Measurements from ENCODE around the gene DCUN1D1.
"Not testable (repeated sequence)": the region's sequence is repeated elsewhere in the genome, so short reads cannot be mapped to it uniquely, and the experiment has no call there.

The DCUN1D1 gene

GRCh38 chr3:182999767-183000166, 19.4 kb upstream of the DCUN1D1 start:
- H3K36me3 ChIP-seq (ENCODE audit: insufficient read depth, low read length), result no peaks in the 10 kb centered on the region
- H3K4me3 ChIP-seq (ENCODE audit: low read length), result no peak overlapping the region
- no peak overlapping the region for H3K9ac ChIP-seq (ENCODE audit: low read depth, low read length)
- H3K27me3 ChIP-seq (ENCODE audit: control insufficient read depth, insufficient read depth, low read length), result no peaks in the 10 kb centered on the region
- H3K4me2 ChIP-seq (ENCODE audit: low read length), result no peak overlapping the region
- H3K4me1 ChIP-seq (ENCODE audit: control insufficient read depth, insufficient read depth, low read length), result no peaks in the 10 kb centered on the region
- H3K9me3 ChIP-seq (replicated peaks; ENCODE audit: low read length), result no peaks in the 10 kb centered on the region

- H3K4me1 ChIP-seq (ENCODE audit: control insufficient read depth, insufficient read depth, low read length); H3K9me3 ChIP-seq (replicated peaks; ENCODE audit: low read length); H3K4me3 ChIP-seq (ENCODE audit: low read length); H3K4me2 ChIP-seq (ENCODE audit: low read length); H3K27me3 ChIP-seq (ENCODE audit: control insufficient read depth, insufficient read depth, low read length); H3K36me3 ChIP-seq (ENCODE audit: insufficient read depth, low read length); H3K9ac ChIP-seq (ENCODE audit: low read depth, low read length): not testable (repeated sequence)
Measured at GRCh38 chr3:182993486-182994201, 13.3 kb upstream of the DCUN1D1 start.

DNA sequence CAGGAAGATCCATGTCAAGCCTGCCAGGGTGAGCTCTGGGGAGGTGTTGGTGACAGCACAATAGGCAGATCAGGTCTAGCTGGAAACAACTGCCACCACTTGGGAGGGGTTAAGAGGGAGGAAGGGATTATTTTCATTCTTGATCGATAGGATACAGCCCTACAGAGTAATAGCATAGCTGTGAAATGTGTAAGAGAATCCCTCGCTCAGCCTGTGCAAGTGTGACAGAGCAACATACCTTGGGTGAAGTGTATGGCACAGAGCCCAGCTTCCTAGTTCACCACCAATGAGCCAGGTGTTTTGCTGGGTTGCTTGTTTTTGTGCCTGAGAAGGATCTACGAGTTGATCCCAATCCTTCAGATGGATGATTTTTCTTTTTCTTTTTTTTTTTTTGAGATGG, 9.2 kb upstream of the DCUN1D1 start:
- Histone ChIP-seq H3K4me2 (ENCODE audit: low read length) (no peak overlapping the region), H3K9me3 (replicated peaks; ENCODE audit: low read length) (no peaks in the 10 kb centered on the region), H3K4me1 (ENCODE audit: control insufficient read depth, insufficient read depth, low read length) (no peaks in the 10 kb centered on the region), H3K36me3 (ENCODE audit: insufficient read depth, low read length) (no peaks in the 10 kb centered on the region), H3K27me3 (ENCODE audit: control insufficient read depth, insufficient read depth, low read length) (no peaks in the 10 kb centered on the region), H3K9ac (ENCODE audit: low read depth, low read length) (no peak overlapping the region), H3K4me3 (ENCODE audit: low read length) (no peak overlapping the region)

DNA sequence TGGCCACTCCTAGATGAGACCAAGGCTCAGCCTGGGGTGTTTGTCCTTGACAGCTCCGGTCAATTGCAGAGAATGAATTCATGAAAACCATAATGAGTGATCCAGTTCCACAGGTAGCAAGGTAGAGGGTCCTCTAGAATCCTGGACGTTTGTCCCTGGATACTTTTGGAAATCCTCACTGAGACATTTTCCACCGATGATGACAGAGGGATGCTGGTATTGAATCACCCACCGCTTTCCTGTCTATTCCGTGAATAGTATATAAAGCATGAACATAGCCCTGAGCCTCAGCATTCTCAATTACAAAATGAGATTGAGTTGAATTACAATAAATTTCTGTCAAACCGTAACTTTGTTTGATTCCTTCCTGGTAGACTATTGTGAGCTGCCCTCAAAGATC, 5.7 kb upstream of the DCUN1D1 start:
- H3K4me1 ChIP-seq (ENCODE audit: control insufficient read depth, insufficient read depth, low read length), result no peaks in the 10 kb centered on the region

DNA sequence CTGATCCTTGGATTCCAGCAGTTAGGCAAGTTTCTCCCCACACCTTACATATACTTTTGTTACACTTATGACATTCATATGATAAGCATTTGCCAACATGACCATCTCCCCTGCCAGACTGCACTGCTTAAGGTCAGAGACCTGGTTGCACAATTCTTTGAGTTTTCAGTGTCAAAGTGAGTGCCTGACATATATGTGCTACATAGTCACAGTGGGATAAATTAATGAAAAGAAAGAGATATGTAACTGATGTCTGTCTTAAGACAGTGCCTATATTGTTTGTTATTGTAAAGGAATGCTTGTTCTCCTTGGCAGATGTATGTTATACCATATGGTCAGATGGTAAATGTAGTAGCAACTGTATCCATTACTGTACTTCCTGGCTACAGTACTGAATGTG, 3.5 kb upstream of the DCUN1D1 start:
- Histone ChIP-seq H3K36me3 (ENCODE audit: insufficient read depth, low read length) (no peaks in the 10 kb centered on the region), H3K27me3 (ENCODE audit: control insufficient read depth, insufficient read depth, low read length) (no peaks in the 10 kb centered on the region), H3K9ac (ENCODE audit: low read depth, low read length) (no peak overlapping the region), H3K4me3 (ENCODE audit: low read length) (no peak overlapping the region), H3K4me2 (ENCODE audit: low read length) (no peak overlapping the region), H3K9me3 (replicated peaks; ENCODE audit: low read length) (no peaks in the 10 kb centered on the region), H3K4me1 (ENCODE audit: control insufficient read depth, insufficient read depth, low read length) (peaks cover 3% of the 10 kb centered on the region)

More for the DNA sequence above, 5.7 kb upstream of the DCUN1D1 start:
- Histone ChIP-seq H3K9ac (ENCODE audit: low read depth, low read length) (no peak overlapping the region), H3K4me2 (ENCODE audit: low read length) (no peak overlapping the region), H3K9me3 (replicated peaks; ENCODE audit: low read length) (no peaks in the 10 kb centered on the region), H3K4me3 (ENCODE audit: low read length) (no peak overlapping the region), H3K27me3 (ENCODE audit: control insufficient read depth, insufficient read depth, low read length) (no peaks in the 10 kb centered on the region), H3K36me3 (ENCODE audit: insufficient read depth, low read length) (no peaks in the 10 kb centered on the region)

DNA sequence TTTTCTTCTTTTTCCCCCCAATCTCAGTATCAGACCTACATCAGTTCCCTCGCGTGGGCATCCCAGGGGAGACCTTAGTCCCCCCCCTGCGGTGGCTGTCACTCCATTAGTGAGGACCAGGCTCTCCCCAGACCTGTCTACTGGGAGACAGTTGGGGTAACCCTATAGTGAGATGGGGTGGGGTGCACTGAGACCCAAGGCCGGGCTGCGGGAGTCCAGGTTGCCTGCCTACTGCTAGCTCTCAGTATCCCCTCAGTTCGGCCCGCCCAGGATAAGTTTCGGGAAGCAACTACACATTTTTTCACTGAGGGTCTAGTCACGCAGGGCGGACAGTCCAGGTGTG, 671 bp upstream of the DCUN1D1 start:
- Histone ChIP-seq H3K36me3 (ENCODE audit: insufficient read depth, low read length) (no peaks in the 10 kb centered on the region), H3K4me1 (ENCODE audit: control insufficient read depth, insufficient read depth, low read length) (peaks cover 9% of the 10 kb centered on the region), H3K4me3 (ENCODE audit: low read length) (peak overlapping the region; percentile 80), H3K4me2 (ENCODE audit: low read length) (peak overlapping the region; percentile 85), H3K9me3 (replicated peaks; ENCODE audit: low read length) (no peaks in the 10 kb centered on the region), H3K27me3 (ENCODE audit: control insufficient read depth, insufficient read depth, low read length) (no peaks in the 10 kb centered on the region), H3K9ac (ENCODE audit: low read depth, low read length) (peak overlapping the region; percentile 79)

DNA sequence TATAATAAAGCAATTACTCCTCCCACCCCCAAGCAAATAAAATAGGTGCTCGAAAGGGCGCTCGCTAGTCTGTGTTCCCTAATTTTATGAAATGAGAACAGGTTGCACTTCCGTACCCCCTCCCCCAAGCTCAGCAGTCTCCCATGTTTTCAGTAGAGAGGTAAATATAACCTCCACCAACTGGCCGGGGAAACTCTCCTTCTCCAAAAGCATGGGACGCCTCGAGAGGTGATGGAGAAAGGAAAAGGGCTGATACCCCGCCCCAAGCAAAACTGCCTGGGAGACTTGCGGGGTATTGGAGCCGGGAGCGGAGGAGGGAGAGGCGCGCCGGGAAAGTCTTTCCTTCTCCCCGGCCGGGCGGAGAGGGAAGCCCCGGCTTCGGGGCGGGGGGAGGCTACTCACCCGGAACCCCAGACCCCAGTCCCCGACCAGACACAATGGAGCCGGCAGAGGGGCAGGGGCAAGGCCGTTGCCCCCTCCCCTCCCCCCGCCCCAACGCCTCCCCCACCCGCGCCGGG, 605 bp downstream of the DCUN1D1 start:
- peaks cover 9% of the 10 kb centered on the region for H3K4me1 ChIP-seq (ENCODE audit: control insufficient read depth, insufficient read depth, low read length)
- no peaks in the 10 kb centered on the region for H3K9me3 ChIP-seq (replicated peaks; ENCODE audit: low read length)
- peak overlapping the region; percentile 80 for H3K4me3 ChIP-seq (ENCODE audit: low read length)
- no peaks in the 10 kb centered on the region for H3K27me3 ChIP-seq (ENCODE audit: control insufficient read depth, insufficient read depth, low read length)
- H3K36me3 ChIP-seq (ENCODE audit: insufficient read depth, low read length), result no peaks in the 10 kb centered on the region
- peak overlapping the region; percentile 89 for H3K4me2 ChIP-seq (ENCODE audit: low read length)
- peak overlapping the region; percentile 83 for H3K9ac ChIP-seq (ENCODE audit: low read depth, low read length)

GRCh38 chr3:182979103-182979673, 1.1 kb downstream of the DCUN1D1 start:
- Histone ChIP-seq H3K9me3 (replicated peaks; ENCODE audit: low read length) (no peaks in the 10 kb centered on the region), H3K9ac (ENCODE audit: low read depth, low read length) (peak overlapping the region; percentile 83), H3K4me3 (ENCODE audit: low read length) (peak overlapping the region; percentile 80), H3K36me3 (ENCODE audit: insufficient read depth, low read length) (no peaks in the 10 kb centered on the region), H3K4me2 (ENCODE audit: low read length) (peak overlapping the region; percentile 89), H3K27me3 (ENCODE audit: control insufficient read depth, insufficient read depth, low read length) (no peaks in the 10 kb centered on the region), H3K4me1 (ENCODE audit: control insufficient read depth, insufficient read depth, low read length) (peaks cover 9% of the 10 kb centered on the region)

- Histone ChIP-seq H3K36me3 (ENCODE audit: insufficient read depth, low read length) (no peaks in the 10 kb centered on the region), H3K27me3 (ENCODE audit: control insufficient read depth, insufficient read depth, low read length) (no peaks in the 10 kb centered on the region), H3K9me3 (replicated peaks; ENCODE audit: low read length) (no peaks in the 10 kb centered on the region), H3K9ac (ENCODE audit: low read depth, low read length) (peak overlapping the region; percentile 83), H3K4me1 (ENCODE audit: control insufficient read depth, insufficient read depth, low read length) (peaks cover 9% of the 10 kb centered on the region), H3K4me2 (ENCODE audit: low read length) (peak overlapping the region; percentile 89), H3K4me3 (ENCODE audit: low read length) (peak overlapping the region; percentile 80)
Measured at GRCh38 chr3:182978387-182978786, 2.0 kb downstream of the DCUN1D1 start.

GRCh38 chr3:182973047-182973446, 7.3 kb downstream of the DCUN1D1 start:
- H3K4me3 ChIP-seq (ENCODE audit: low read length), result no peak overlapping the region
- H3K4me1 ChIP-seq (ENCODE audit: control insufficient read depth, insufficient read depth, low read length), result peaks cover 12% of the 10 kb centered on the region
- H3K9ac ChIP-seq (ENCODE audit: low read depth, low read length), result no peak overlapping the region
- no peaks in the 10 kb centered on the region for H3K9me3 ChIP-seq (replicated peaks; ENCODE audit: low read length)
- H3K36me3 ChIP-seq (ENCODE audit: insufficient read depth, low read length), result no peaks in the 10 kb centered on the region
- H3K4me2 ChIP-seq (ENCODE audit: low read length), result no peak overlapping the region
- no peaks in the 10 kb centered on the region for H3K27me3 ChIP-seq (ENCODE audit: control insufficient read depth, insufficient read depth, low read length)

DNA sequence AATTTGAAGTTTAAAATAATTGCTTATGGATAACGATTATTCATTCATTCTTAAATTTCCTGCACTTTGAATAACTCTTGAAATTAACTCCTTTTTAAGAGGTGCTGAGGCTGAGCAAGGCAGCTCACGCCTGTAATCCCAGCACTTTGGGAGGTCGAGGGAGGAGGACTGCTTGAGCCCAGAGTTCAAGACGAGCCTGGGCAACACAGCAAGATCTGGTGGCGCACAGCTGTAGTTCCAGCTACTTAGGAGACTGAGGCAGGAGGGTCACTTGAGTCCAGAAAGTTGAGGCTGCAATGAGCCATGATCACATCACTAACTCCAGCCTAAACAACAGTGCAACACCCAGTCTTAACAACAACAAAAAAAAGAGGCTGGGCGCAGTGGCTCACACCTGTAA, 8.0 kb downstream of the DCUN1D1 start:
- Histone ChIP-seq H3K4me3 (ENCODE audit: low read length) (no peak overlapping the region), H3K36me3 (ENCODE audit: insufficient read depth, low read length) (no peaks in the 10 kb centered on the region), H3K4me1 (ENCODE audit: control insufficient read depth, insufficient read depth, low read length) (peaks cover 14% of the 10 kb centered on the region), H3K9ac (ENCODE audit: low read depth, low read length) (no peak overlapping the region), H3K9me3 (replicated peaks; ENCODE audit: low read length) (no peaks in the 10 kb centered on the region), H3K4me2 (ENCODE audit: low read length) (no peak overlapping the region), H3K27me3 (ENCODE audit: control insufficient read depth, insufficient read depth, low read length) (no peaks in the 10 kb centered on the region)

DNA sequence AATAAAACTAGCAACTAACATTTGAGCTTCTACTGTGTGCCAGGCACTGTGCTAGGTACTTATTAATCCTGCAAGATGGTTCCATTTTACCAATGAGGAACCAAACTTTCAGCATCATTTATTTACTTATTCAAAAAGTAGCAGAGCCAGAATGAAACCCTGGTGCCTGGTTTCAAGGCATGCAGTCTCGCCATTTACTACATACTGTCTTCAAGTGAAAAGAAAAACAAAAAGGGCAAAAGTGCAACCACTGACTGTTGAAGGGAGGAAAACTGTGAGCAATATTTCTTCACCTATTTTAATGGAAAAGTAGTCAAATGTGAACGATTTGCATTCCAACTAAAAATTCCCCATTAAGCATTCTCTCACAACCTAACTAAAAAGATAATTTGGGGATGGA, 8.7 kb downstream of the DCUN1D1 start:
- Histone ChIP-seq H3K36me3 (ENCODE audit: insufficient read depth, low read length) (no peaks in the 10 kb centered on the region), H3K9ac (ENCODE audit: low read depth, low read length) (no peak overlapping the region), H3K9me3 (replicated peaks; ENCODE audit: low read length) (no peaks in the 10 kb centered on the region), H3K4me1 (ENCODE audit: control insufficient read depth, insufficient read depth, low read length) (peaks cover 17% of the 10 kb centered on the region), H3K4me2 (ENCODE audit: low read length) (no peak overlapping the region), H3K4me3 (ENCODE audit: low read length) (no peak overlapping the region), H3K27me3 (ENCODE audit: control insufficient read depth, insufficient read depth, low read length) (no peaks in the 10 kb centered on the region)
